ENCODE data around the gene ZNF423. TPM values are rescaled to one million over a fixed set of nuclear protein-coding genes. Genes with fewer than 3 reads are reported as not detected.

Gene ZNF423
- total and polyA plus RNA-seq, 2 of the 13 experiments (the other 11 are each of a cell fraction or from before 2014, with no cell fraction given), result 0.07 to 0.31 TPM

DNA sequence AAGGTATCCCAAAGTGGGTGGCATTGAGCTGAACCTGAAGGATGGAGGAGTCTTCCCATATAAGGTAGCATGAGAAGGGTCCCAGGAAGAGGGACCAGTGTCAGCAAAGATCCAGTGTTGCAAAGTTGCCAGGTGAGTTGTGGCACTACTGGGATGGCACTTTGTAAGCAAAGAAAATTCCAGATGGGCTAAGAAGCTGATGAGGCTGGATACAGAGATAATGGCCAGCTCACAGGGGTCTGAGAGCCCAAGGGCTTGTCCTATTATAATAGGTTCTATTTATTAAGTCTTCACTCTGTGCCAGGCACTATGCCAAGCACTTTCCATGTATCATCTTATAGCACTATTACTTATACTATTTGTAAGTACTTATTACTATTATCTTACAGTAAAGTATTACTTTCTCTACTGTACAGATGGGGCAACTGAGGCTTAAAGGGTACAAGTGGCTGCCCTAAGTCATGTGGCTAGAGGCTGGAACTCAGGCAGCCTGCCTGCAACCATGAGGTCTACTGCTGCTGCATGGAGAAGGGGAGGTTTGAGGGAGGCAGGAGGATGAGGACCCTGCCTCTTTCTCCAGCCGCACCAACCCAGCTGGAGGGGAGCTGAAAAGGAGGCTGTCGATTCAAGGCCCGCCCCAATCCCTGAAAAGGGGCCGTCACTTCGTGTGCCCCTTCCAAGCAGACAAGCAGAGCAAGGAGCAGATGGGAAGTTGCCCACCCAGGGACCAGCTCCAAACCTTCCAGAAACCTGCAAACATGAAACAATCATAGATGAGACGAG is 395.8 kb downstream of the ZNF423 start:
- ChIA-PET POLR2A (no interaction called here), CTCF (ENCODE audit: low intra/inter-chr PET ratio, low total read pairs) (no interaction called here)
- Histone ChIP-seq H3K4me2 (ENCODE audit: low read depth, low read length) (no peak overlapping the region), H4K20me1 (ENCODE audit: insufficient read depth, low read length) (no peaks in the 10 kb centered on the region), H3K4me3 (replicated peaks in 1 of 3; ENCODE audit: insufficient read depth in 1 of 3, low read depth in 2 of 3, low read length in 3 of 3) (no peak overlapping the region), H3K36me3 (replicated peaks in 1 of 2; ENCODE audit: control insufficient read depth in 1 of 2, insufficient read depth in 2 of 2, low read length in 2 of 2) (no peaks in the 10 kb centered on the region), H3K4me1 (ENCODE audit: insufficient read depth, low read length) (no peaks in the 10 kb centered on the region), H3K9me3 (ENCODE audit: low read length) (no peaks in the 10 kb centered on the region), H3K9ac (ENCODE audit: insufficient read depth, low read depth, low read length) (no peak overlapping the region), H3K27ac (ENCODE audit: extremely low read length, insufficient read depth, low read length) (no peak overlapping the region), H3K79me2 (ENCODE audit: insufficient read depth, low read length) (no peaks in the 10 kb centered on the region), H2AFZ (ENCODE audit: low read length) (no peak overlapping the region), H3K27me3 (ENCODE audit: control insufficient read depth in 1 of 2, insufficient read depth in 2 of 2, low read length in 2 of 2) (peaks cover 0 to 2% of the 10 kb centered on the region in 2 experiments; a peak in 2 of 5 replicates)
- no TSS peak for BruUV-seq (replicated peaks)
- DNase-seq (ENCODE audit: low spot score), result no peak
- in situ Hi-C loops (cut with HindIII; ENCODE audit: extremely low pct_ligation_motif_present, low pct_unique_long_range_greater_than_20kb) (loop anchor here (5.0 kb wide), 1 partner anchor 48 kb away; no protein-coding TSS in a partner anchor), intact Hi-C loops (cut with micrococcal nuclease; ENCODE audit: unreplicated experiment) (no loop called here)
- TF ChIP-seq SP2 (CRISPR knock-in tag; IDR thresholded peaks at IDR 0.05) (no peak), PLRG1 (conservative IDR thresholded peaks at IDR 0.05) (no peak), TCF12 (IDR thresholded peaks at IDR 0.05) (no peak), TCF12 (CRISPR knock-in tag; IDR thresholded peaks at IDR 0.05) (no peak), IRF2 (CRISPR knock-in tag; IDR thresholded peaks at IDR 0.05) (no peak), KAT7 (CRISPR knock-in tag; IDR thresholded peaks at IDR 0.05; ENCODE audit: borderline replicate concordance) (no peak), SIX4 (CRISPR knock-in tag; IDR thresholded peaks at IDR 0.05) (no peak), ZNF790 (CRISPR knock-in tag; IDR thresholded peaks at IDR 0.05; ENCODE audit: borderline replicate concordance) (no peak), ZNF484 (CRISPR knock-in tag; IDR thresholded peaks at IDR 0.05; ENCODE audit: borderline replicate concordance, low read depth) (no peak), ZNF557 (CRISPR knock-in tag; IDR thresholded peaks at IDR 0.05) (no peak), NFYC (CRISPR knock-in tag; IDR thresholded peaks at IDR 0.05) (no peak), SOX6 (IDR thresholded peaks at IDR 0.05) (no peak), SOX6 (CRISPR knock-in tag; IDR thresholded peaks at IDR 0.05) (no peak), ZNF331 (CRISPR knock-in tag; IDR thresholded peaks at IDR 0.05) (no peak), ZSCAN12 (CRISPR knock-in tag; IDR thresholded peaks at IDR 0.05) (no peak), ZNF746 (CRISPR knock-in tag; IDR thresholded peaks at IDR 0.05) (no peak)
- TF ChIP-seq, protein P1, sequence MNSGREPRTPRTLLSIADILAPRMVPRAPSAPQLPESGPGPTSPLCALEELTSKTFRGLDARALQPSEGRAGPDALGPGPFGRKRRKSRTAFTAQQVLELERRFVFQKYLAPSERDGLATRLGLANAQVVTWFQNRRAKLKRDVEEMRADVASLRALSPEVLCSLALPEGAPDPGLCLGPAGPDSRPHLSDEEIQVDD (CRISPR knock-in tag; IDR thresholded peaks at IDR 0.05; ENCODE audit: borderline replicate concordance), result no peak
- TF ChIP-seq, protein P2, sequence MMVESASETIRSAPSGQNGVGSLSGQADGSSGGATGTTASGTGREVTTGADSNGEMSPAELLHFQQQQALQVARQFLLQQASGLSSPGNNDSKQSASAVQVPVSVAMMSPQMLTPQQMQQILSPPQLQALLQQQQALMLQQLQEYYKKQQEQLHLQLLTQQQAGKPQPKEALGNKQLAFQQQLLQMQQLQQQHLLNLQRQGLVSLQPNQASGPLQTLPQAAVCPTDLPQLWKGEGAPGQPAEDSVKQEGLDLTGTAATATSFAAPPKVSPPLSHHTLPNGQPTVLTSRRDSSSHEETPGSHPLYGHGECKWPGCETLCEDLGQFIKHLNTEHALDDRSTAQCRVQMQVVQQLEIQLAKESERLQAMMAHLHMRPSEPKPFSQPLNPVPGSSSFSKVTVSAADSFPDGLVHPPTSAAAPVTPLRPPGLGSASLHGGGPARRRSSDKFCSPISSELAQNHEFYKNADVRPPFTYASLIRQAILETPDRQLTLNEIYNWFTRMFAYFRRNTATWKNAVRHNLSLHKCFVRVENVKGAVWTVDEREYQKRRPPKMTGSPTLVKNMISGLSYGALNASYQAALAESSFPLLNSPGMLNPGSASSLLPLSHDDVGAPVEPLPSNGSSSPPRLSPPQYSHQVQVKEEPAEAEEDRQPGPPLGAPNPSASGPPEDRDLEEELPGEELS (CRISPR knock-in tag; IDR thresholded peaks at IDR 0.05), result no peak
- 18% methylated on average over 5 of the region's 6 CpGs for WGBS (ENCODE audit: low lambda C conversion rate)
- no peak for ATAC-seq
- FAIRE-seq, result no peak

All from HepG2 (cell line).